T1000 (cell line): ENCODE data around the gene UBE2I.

Source experiments
- DNase-seq: peaks from one replicate; lab custom pipeline; 2025; ENCODE audit warnings: mixed read lengths; lab: John Stamatoyannopoulos, UW

The UBE2I gene

GRCh38 chr16:1343428-1344242 is 34.2 kb downstream of the UBE2I start:
- no peak for DNase-seq

GRCh38 chr16:1344499-1344898 is 35.1 kb downstream of the UBE2I start:
- no peak for DNase-seq

- no peak for DNase-seq
These were observed 35.7 kb downstream of the UBE2I start for GRCh38 chr16:1345087-1345486.

- no peak for DNase-seq
These were observed 36.4 kb downstream of the UBE2I start for GRCh38 chr16:1345651-1346421.

GRCh38 chr16:1346422-1347285 is 37.2 kb downstream of the UBE2I start:
- no peak for DNase-seq

GRCh38 chr16:1347286-1347855 is 37.9 kb downstream of the UBE2I start:
- DNase-seq: no peak

- no peak for DNase-seq
These were observed 38.5 kb downstream of the UBE2I start for GRCh38 chr16:1347962-1348361.

GRCh38 chr16:1348441-1348840 is 39.0 kb downstream of the UBE2I start:
- no peak for DNase-seq

GRCh38 chr16:1348926-1349325 is 39.5 kb downstream of the UBE2I start:
- DNase-seq: no peak

GRCh38 chr16:1349351-1349750 is 39.9 kb downstream of the UBE2I start:
- DNase-seq: no peak

GRCh38 chr16:1349951-1350350 is 40.5 kb downstream of the UBE2I start:
- no peak for DNase-seq

- no peak for DNase-seq
These were observed 41.3 kb downstream of the UBE2I start for GRCh38 chr16:1350691-1351090.

- DNase-seq: no peak
These were observed 41.8 kb downstream of the UBE2I start for GRCh38 chr16:1351215-1351581.

GRCh38 chr16:1351582-1352362 is 42.3 kb downstream of the UBE2I start, which contains the start of the genes GNPTG and TSR3:
Gene GNPTG (plus strand): TSS chr16:1351931. CDS start chr16:1351966, 35 bp downstream.
Gene TSR3 (minus strand): TSS chr16:1351878. CDS start chr16:1351804, 74 bp downstream.
- DNase-seq: peak; percentile 86

GRCh38 chr16:1354815-1355540 is 45.5 kb downstream of the UBE2I start:
- no peak for DNase-seq

- DNase-seq: no peak
These were observed 46.2 kb downstream of the UBE2I start for GRCh38 chr16:1355591-1355990.

- DNase-seq: no peak
These were observed 46.8 kb downstream of the UBE2I start for GRCh38 chr16:1356061-1356900.

GRCh38 chr16:1357906-1358566 is 48.6 kb downstream of the UBE2I start:
- no peak for DNase-seq
